ENCODE results near the gene USP35. TPM values are rescaled to one million over a fixed set of nuclear protein-coding genes. Genes with fewer than 3 reads are reported as not detected.
"Not testable (repeated sequence)": the region's sequence is repeated elsewhere in the genome, so short reads cannot be mapped to it uniquely, and the experiment has no call there.

Gene USP35
- total RNA-seq, 4 donors from 2014 or later = 7.1 to 14.5 (median 10.6) TPM

- no peak overlapping the region for H3K4me3 ChIP-seq
- TF ChIP-seq EP300 (IDR thresholded peaks at IDR 0.05) = no peak
- no peaks in the 10 kb centered on the region for H3K4me1 ChIP-seq
- H3K9me3 ChIP-seq = no peaks in the 10 kb centered on the region
- no peaks in the 10 kb centered on the region for H3K27me3 ChIP-seq
- H3K36me3 ChIP-seq = peaks cover 0 to 99% of the 10 kb centered on the region in 2 donors
- ATAC-seq = no peak
- WGBS, 2 donors (ENCODE audit: low coverage in 1 of 2) = 69% methylated on average over 3 to 5 of the region's 11 CpGs
- no peak overlapping the region for H3K27ac ChIP-seq
Measured at GRCh38 chr11:78218707-78219492, 30.2 kb downstream of the USP35 start.

DNA sequence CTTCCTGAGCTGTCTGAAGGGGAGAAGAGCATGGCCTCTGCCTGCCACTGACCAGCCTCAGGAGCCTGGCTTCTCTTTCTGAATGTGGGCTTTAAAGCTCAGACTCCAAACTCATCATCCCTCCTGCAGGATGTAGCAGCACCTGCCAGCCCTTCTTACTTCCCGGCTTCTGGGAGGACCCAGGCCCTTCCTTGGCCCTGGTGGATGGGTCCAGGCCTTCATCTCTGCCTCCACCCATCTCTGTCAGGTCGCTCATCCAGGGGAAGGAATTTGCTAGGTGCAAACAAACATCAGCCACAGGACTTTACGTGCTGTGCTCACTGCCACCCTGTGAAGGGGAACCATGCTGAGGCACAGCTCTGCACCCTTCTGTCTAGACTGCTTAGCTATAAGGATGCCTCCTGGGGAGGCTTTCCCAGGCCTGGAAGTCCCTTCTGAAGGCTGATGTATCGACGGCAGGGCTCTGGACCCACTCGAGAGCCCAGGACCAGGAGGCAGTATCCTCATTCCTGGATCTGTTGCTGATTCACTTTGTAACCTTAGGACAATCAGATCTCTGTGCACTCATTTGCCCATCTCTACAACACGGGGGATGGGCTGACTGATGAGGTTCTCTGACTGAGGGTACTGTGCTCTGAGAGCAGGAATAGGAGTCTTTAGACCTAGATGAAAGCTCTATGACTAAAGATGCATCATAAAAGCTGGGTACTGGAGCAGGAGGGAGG is 30.9 kb downstream of the USP35 start:
- H3K36me3 ChIP-seq = peaks cover 0 to 99% of the 10 kb centered on the region in 2 donors
- H3K27me3 ChIP-seq = no peaks in the 10 kb centered on the region

GRCh38 chr11:78220218-78221157 is 31.8 kb downstream of the USP35 start:
- TF ChIP-seq POLR2AphosphoS5 (IDR thresholded peaks at IDR 0.05) (no peak), EP300 (IDR thresholded peaks at IDR 0.05) (no peak), POLR2A (IDR thresholded peaks at IDR 0.05) (no peak)
- TF ChIP-seq, protein P1, sequence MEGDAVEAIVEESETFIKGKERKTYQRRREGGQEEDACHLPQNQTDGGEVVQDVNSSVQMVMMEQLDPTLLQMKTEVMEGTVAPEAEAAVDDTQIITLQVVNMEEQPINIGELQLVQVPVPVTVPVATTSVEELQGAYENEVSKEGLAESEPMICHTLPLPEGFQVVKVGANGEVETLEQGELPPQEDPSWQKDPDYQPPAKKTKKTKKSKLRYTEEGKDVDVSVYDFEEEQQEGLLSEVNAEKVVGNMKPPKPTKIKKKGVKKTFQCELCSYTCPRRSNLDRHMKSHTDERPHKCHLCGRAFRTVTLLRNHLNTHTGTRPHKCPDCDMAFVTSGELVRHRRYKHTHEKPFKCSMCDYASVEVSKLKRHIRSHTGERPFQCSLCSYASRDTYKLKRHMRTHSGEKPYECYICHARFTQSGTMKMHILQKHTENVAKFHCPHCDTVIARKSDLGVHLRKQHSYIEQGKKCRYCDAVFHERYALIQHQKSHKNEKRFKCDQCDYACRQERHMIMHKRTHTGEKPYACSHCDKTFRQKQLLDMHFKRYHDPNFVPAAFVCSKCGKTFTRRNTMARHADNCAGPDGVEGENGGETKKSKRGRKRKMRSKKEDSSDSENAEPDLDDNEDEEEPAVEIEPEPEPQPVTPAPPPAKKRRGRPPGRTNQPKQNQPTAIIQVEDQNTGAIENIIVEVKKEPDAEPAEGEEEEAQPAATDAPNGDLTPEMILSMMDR (IDR thresholded peaks at IDR 0.05) = no peak
- WGBS, 2 donors (ENCODE audit: low coverage in 1 of 2) = 88 to 93% methylated on average over 3 to 12 of the region's 14 CpGs
- no peaks in the 10 kb centered on the region for H3K27me3 ChIP-seq
- no peak overlapping the region for H3K4me3 ChIP-seq
- no peaks in the 10 kb centered on the region for H3K9me3 ChIP-seq
- no peak for ATAC-seq
- H3K4me1 ChIP-seq = no peaks in the 10 kb centered on the region
- H3K36me3 ChIP-seq = peaks cover 0 to 99% of the 10 kb centered on the region in 2 donors
- no peak overlapping the region for H3K27ac ChIP-seq

More for the DNA sequence above, 30.9 kb downstream of the USP35 start:
- H3K9me3 ChIP-seq = no peaks in the 10 kb centered on the region
- no peak for ATAC-seq
- no peak overlapping the region for H3K4me3 ChIP-seq
- TF ChIP-seq EP300 (IDR thresholded peaks at IDR 0.05) (no peak), POLR2AphosphoS5 (IDR thresholded peaks at IDR 0.05) (no peak), POLR2A (IDR thresholded peaks at IDR 0.05) (no peak)
- TF ChIP-seq, protein P1 (IDR thresholded peaks at IDR 0.05) = no peak
- WGBS, 2 donors (ENCODE audit: low coverage in 1 of 2) = 96% methylated on average over 3 of the region's 7 CpGs; no CpG with 5 or more reads in 1 of the 2 donors
- H3K4me1 ChIP-seq = no peaks in the 10 kb centered on the region
- H3K27ac ChIP-seq = no peak overlapping the region

DNA sequence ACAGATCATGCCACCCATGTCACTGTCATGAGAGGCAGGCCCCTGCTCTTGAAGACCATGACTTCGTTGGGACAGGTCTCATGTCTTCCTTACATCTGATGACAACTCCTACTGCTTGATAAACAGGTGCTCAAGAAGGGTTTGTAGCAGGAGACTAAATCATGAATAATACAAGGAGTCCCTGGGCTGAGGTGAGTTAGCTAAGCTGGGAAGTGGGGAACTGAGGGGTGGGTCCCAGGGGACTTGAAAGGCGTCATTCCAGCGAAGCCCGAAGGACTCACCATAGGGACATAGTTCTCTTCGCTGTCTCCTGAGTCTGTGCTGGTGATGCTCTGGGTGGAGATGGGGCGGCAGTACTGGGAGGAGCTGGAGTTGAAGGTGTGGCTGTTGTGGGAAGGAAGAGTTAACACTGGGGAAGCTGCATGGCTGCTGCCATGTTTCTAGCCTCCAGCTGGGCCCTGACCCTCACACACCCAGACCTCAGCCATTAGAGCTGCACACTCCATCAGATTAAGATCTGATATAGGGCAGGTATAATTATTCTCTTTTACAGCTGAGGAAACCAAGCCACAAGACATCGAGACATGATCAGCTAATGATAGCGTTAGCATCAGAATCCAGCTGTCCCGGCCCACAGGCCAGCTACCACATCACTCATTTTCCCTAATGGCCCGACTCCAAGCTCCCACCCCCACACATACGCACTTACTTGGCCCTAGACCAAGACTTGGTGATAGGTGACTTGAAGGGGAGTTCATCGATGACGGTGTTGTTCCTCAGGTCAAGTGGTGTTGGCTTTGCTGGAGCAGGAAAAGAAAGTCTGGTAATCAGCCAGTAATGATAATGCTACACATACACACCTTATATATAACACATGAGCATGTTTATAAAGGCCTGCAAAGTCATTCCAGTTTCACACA is 32.9 kb downstream of the USP35 start:
- no peaks in the 10 kb centered on the region for H3K9me3 ChIP-seq
- no peak overlapping the region for H3K27ac ChIP-seq
- 85 to 88% methylated on average over 9 of the region's 13 CpGs for WGBS, 2 donors (ENCODE audit: low coverage in 1 of 2)
- H3K27me3 ChIP-seq = no peaks in the 10 kb centered on the region
- no peaks in the 10 kb centered on the region for H3K4me1 ChIP-seq
- TF ChIP-seq POLR2A (IDR thresholded peaks at IDR 0.05) (no peak), EP300 (IDR thresholded peaks at IDR 0.05) (no peak), POLR2AphosphoS5 (IDR thresholded peaks at IDR 0.05) (no peak)
- TF ChIP-seq, protein P1 (IDR thresholded peaks at IDR 0.05) = no peak
- ATAC-seq = no peak
- no peak overlapping the region for H3K4me3 ChIP-seq
- peaks cover 0 to 97% of the 10 kb centered on the region in 2 donors for H3K36me3 ChIP-seq

DNA sequence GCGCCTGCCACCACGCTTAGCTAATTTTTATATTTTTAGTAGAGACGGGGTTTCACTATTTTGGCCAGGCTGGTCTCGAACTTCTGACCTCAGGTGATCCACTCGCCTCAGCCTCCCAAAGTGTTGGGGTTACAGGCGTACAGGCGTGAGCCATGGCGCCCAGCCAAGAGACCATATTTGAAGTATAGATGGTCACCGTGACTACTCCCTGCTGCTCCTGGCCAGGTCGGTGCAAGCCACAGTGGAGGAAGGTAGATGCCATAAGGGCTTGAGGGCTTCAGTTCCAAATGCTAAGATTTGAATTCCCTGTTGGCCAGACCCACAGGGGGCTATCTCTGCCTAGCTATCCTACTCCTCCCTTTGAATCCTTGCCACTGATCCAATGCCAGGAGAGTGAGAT is 34.0 kb downstream of the USP35 start:
- not testable (repeated sequence) for H3K4me3 ChIP-seq, H3K9me3 ChIP-seq, ATAC-seq, H3K27me3 ChIP-seq, H3K27ac ChIP-seq, H3K4me1 ChIP-seq
- WGBS, 2 donors (ENCODE audit: low coverage in 1 of 2) = 83 to 87% methylated on average over 3 to 9 of the region's 10 CpGs
- H3K36me3 ChIP-seq = peaks cover 0 to 90% of the 10 kb centered on the region in 2 donors
